ENCODE data around the gene RSPO1. TPM values are rescaled to one million over a fixed set of nuclear protein-coding genes. Genes with fewer than 3 reads are reported as not detected.

RSPO1 gene
- total and polyA plus RNA-seq, 2 experiments from 2014 or later, result 0.22 TPM; not detected in 1

DNA sequence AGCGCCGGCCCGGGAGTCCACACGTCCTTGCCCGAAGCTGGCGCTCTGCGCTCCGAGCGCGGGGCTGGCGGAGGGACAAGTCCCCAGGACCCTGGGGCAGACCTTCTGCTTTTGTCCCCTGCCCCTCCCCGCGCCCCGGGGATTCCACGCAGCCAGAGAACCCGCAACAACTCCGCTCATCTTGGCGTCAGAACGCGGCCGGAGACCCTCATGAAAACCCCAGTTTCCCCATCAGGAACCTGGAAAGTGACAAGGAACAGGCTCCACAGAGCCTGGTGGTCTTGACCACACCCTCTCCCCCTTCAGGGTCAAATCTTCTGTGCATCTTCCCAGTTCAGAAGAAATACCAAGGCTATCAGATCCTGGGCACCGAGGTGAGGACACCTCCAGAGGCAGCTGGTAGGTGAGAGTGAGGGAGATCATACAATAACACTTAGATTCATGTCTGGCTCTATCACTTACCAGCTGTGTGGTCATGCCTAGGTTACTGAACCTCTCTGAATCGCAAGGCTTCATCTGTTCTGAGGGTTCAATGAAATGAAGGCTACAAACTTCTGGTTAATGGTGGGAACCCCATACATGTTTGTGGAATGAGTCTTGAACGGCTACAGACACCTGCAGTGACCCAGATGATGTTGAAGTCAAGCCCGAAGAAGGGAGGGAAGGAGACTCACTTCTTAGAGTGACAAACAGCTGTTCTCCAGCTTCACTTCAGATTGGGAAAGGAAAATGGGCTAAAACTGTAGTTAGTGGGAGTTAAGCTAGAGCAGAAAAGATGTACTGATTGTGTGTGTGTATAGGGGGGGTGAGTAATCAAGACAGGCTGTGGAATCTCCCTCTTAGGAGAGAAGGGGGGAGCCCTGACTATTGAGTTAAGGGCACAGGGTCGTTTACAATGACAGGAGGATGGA lies 555 bp upstream of the RSPO1 start:
- Histone ChIP-seq H4K20me1 (ENCODE audit: insufficient read depth) (no peaks in the 10 kb centered on the region), H3K27me3 (replicated peaks; ENCODE audit: insufficient read depth) (peaks cover 61% of the 10 kb centered on the region), H3K27ac (no peak overlapping the region), H3K4me2 (ENCODE audit: unreplicated experiment) (no peak overlapping the region), H3K9me3 (ENCODE audit: low read depth) (no peaks in the 10 kb centered on the region), H3K79me2 (ENCODE audit: insufficient read depth) (no peaks in the 10 kb centered on the region), H3K9ac (no peak overlapping the region), H3K36me3 (ENCODE audit: low read depth) (no peaks in the 10 kb centered on the region), H3K4me3 (peak overlapping the region; percentile 67), H2AFZ (peak overlapping the region; percentile 53), H3K9me2 (ENCODE audit: insufficient read depth) (no peaks in the 10 kb centered on the region), H3K4me1 (ENCODE audit: insufficient read depth) (no peaks in the 10 kb centered on the region), H3F3A (ENCODE audit: insufficient read depth) (no peaks in the 10 kb centered on the region)
- 14 to 16% methylated on average over 25 to 26 of the region's 26 CpGs for WGBS, 2 experiments (ENCODE audit: low coverage in 1 of 2, low lambda C conversion rate in 2 of 2, missing lambda C conversion rate in 2 of 2)
- in situ Hi-C loops (cut with MboI), result no loop called here
- TF ChIP-seq EZH2 (IDR thresholded peaks at IDR 0.05; ENCODE audit: insufficient read depth, poor library complexity, severe bottlenecking) (no peak), EZH2phosphoT487 (IDR thresholded peaks at IDR 0.05; ENCODE audit: insufficient read depth, low read depth) (no peak)
- DNase-seq, result no peak

DNA sequence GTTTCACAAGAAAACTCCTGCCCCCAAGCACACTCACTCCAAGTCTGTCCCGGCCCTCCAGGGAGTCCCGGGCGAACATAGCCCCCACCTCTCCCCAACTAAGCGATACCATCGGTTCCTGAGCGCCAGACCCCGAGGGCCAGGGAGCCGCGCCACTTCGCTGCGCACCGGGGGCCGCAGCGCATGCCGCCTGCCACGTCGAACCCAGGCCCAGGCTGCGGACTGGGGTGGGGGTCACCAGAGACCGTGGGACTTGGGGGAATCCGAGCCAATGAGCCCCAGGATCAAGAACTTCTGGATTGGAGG lies 801 bp downstream of the RSPO1 start:
- H3K79me2 ChIP-seq (ENCODE audit: insufficient read depth), result no peaks in the 10 kb centered on the region
- 2 to 3% methylated on average over 19 to 20 of the region's 20 CpGs for WGBS, 2 experiments (ENCODE audit: low coverage in 1 of 2, low lambda C conversion rate in 2 of 2, missing lambda C conversion rate in 2 of 2)
- H3K4me3 ChIP-seq, result no peak overlapping the region
- H3K9ac ChIP-seq, result no peak overlapping the region
- no peaks in the 10 kb centered on the region for H3K9me2 ChIP-seq (ENCODE audit: insufficient read depth)
- DNase-seq, result no peak
- no peaks in the 10 kb centered on the region for H3K36me3 ChIP-seq (ENCODE audit: low read depth)
- H3K4me1 ChIP-seq (ENCODE audit: insufficient read depth), result no peaks in the 10 kb centered on the region
- no peaks in the 10 kb centered on the region for H4K20me1 ChIP-seq (ENCODE audit: insufficient read depth)
- TF ChIP-seq EZH2phosphoT487 (IDR thresholded peaks at IDR 0.05; ENCODE audit: insufficient read depth, low read depth) (no peak), EZH2 (IDR thresholded peaks at IDR 0.05; ENCODE audit: insufficient read depth, poor library complexity, severe bottlenecking) (peak; percentile 64)
- in situ Hi-C loops (cut with MboI), result no loop called here
- H3K27ac ChIP-seq, result no peak overlapping the region
- H2AFZ ChIP-seq, result no peak overlapping the region
- H3K9me3 ChIP-seq (ENCODE audit: low read depth), result no peaks in the 10 kb centered on the region
- H3K4me2 ChIP-seq (ENCODE audit: unreplicated experiment), result no peak overlapping the region
- no peaks in the 10 kb centered on the region for H3F3A ChIP-seq (ENCODE audit: insufficient read depth)
- H3K27me3 ChIP-seq (replicated peaks; ENCODE audit: insufficient read depth), result peaks cover 66% of the 10 kb centered on the region

DNA sequence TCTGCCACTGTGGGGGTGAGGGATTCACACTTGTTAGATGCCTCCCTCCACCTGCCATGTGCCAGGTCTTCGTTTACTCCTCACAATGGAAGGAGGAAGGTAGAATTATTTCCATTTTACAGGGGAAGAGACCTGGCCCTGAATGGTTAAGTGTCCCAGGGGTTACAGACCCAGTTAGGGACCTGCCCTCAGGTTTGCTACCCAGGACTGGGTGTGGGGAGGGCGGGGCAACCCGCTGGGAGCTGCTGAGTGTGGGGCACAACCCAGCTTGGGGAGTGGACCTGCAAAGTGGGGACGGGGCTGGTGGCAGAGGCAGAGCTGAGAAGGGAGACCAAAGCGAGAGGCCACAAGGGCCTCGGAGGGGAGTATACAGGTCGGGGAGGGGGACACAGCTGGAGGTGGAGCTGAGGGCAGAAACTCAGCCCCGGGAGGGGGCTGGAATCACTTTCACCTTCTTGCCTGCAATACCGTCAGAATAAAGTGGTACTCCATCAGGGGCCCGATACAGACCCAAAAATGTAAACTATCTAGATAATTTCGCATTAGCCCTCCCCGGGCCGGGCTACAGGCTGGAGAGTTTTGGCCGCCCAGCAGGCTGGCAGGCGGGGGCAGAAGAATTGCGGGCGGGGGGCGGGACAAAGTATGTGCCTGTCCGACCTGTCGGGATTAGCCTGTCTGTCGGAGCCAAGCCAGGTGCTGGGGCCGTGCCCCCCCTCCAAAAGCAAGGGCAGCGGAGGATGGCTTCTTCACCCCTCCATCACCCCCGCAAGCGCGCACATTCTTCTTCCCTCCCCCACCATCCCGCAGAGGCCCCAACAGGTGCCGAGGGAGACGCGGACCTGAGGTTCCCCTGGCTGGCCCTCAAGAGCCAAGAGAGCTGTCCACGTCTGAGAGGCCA lies 1.4 kb downstream of the RSPO1 start:
- peak; percentile 5 for TF ChIP-seq EZH2 (IDR thresholded peaks at IDR 0.05; ENCODE audit: insufficient read depth, poor library complexity, severe bottlenecking)
- TF ChIP-seq EZH2phosphoT487 (IDR thresholded peaks at IDR 0.05; ENCODE audit: insufficient read depth, low read depth), result no peak
- in situ Hi-C loops (cut with MboI), result no loop called here
- WGBS, 2 experiments (ENCODE audit: low coverage in 1 of 2, low lambda C conversion rate in 2 of 2, missing lambda C conversion rate in 2 of 2), result 19 to 29% methylated on average over 21 to 27 of the region's 31 CpGs
- H3K4me1 ChIP-seq (ENCODE audit: insufficient read depth), result no peaks in the 10 kb centered on the region
- H3K4me3 ChIP-seq, result no peak overlapping the region
- no peaks in the 10 kb centered on the region for H3K9me3 ChIP-seq (ENCODE audit: low read depth)
- H2AFZ ChIP-seq, result no peak overlapping the region
- no peaks in the 10 kb centered on the region for H4K20me1 ChIP-seq (ENCODE audit: insufficient read depth)
- H3K79me2 ChIP-seq (ENCODE audit: insufficient read depth), result no peaks in the 10 kb centered on the region
- no peaks in the 10 kb centered on the region for H3K9me2 ChIP-seq (ENCODE audit: insufficient read depth)
- H3K27ac ChIP-seq, result no peak overlapping the region
- H3K27me3 ChIP-seq (replicated peaks; ENCODE audit: insufficient read depth), result peaks cover 66% of the 10 kb centered on the region
- no peak overlapping the region for H3K9ac ChIP-seq
- H3K36me3 ChIP-seq (ENCODE audit: low read depth), result no peaks in the 10 kb centered on the region
- H3K4me2 ChIP-seq (ENCODE audit: unreplicated experiment), result no peak overlapping the region
- no peaks in the 10 kb centered on the region for H3F3A ChIP-seq (ENCODE audit: insufficient read depth)
- peak; percentile 12 for DNase-seq

DNA sequence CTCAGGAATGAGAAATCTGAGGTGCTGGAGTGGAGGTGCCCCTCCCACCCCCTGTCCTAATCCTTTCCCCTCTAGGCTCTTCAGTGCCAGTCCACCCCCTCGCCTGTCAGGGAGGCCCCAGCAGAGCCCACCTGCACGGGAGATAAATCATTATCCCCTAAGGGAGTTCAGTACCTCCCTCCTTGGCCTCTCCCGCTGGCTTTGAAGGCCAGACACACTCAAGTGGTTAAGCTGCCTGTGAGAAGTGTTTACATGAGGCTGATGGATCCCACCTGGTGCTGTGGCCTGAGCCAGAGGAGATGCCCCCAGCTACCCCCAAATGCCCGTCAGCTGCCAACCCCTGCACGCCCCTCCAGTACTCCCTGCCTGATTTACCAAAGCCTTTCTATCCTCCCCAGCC lies 3.7 kb downstream of the RSPO1 start:
- in situ Hi-C loops (cut with MboI), result no loop called here
- no peaks in the 10 kb centered on the region for H3K9me3 ChIP-seq (ENCODE audit: low read depth)
- WGBS, 2 experiments (ENCODE audit: low coverage in 1 of 2, low lambda C conversion rate in 2 of 2, missing lambda C conversion rate in 2 of 2), result 70 to 73% methylated on average over 5 of the region's 5 CpGs
- H3K4me3 ChIP-seq, result no peak overlapping the region
- TF ChIP-seq EZH2 (IDR thresholded peaks at IDR 0.05; ENCODE audit: insufficient read depth, poor library complexity, severe bottlenecking) (no peak), EZH2phosphoT487 (IDR thresholded peaks at IDR 0.05; ENCODE audit: insufficient read depth, low read depth) (no peak)
- no peaks in the 10 kb centered on the region for H3K36me3 ChIP-seq (ENCODE audit: low read depth)
- H3K27ac ChIP-seq, result no peak overlapping the region
- no peaks in the 10 kb centered on the region for H4K20me1 ChIP-seq (ENCODE audit: insufficient read depth)
- no peak overlapping the region for H2AFZ ChIP-seq
- no peaks in the 10 kb centered on the region for H3K4me1 ChIP-seq (ENCODE audit: insufficient read depth)
- H3K9ac ChIP-seq, result no peak overlapping the region
- no peaks in the 10 kb centered on the region for H3K9me2 ChIP-seq (ENCODE audit: insufficient read depth)
- H3F3A ChIP-seq (ENCODE audit: insufficient read depth), result no peaks in the 10 kb centered on the region
- H3K27me3 ChIP-seq (replicated peaks; ENCODE audit: insufficient read depth), result peaks cover 51% of the 10 kb centered on the region
- no peak for DNase-seq
- H3K79me2 ChIP-seq (ENCODE audit: insufficient read depth), result no peaks in the 10 kb centered on the region
- no peak overlapping the region for H3K4me2 ChIP-seq (ENCODE audit: unreplicated experiment)

Data from GM23248 (cell line).